ENCODE measurements around the gene HMCES. TPM values are rescaled to one million over a fixed set of nuclear protein-coding genes. Genes with fewer than 3 reads are reported as not detected.
A peak's percentile ranks its signal among the peaks of the same experiment; 100 is the strongest.
"Not testable (repeated sequence)": the region's sequence is repeated elsewhere in the genome, so short reads cannot be mapped to it uniquely, and the experiment has no call there.

Gene HMCES
- total RNA-seq, 4 donors from 2014 or later: 24.5 to 39.3 (median 30.6) TPM

DNA sequence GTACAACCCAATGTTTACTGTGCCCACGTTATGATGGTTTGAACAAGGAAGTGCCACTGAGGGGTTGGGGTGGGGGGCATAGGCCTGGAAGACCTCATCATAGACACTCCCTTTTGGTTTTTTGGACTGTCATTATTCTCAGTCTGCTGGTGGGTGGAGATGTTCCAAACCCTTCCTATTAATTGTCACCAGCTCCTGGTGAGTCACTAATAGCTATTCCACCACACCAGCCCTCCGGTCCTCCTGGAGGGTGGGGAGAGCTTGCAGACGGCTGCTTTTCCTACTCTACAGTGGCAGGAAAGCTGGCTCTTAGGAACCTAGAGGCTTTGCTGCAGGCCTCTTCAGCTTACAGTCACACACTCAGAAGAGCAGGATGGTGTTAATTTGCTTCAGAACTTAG lies 38.2 kb upstream of the HMCES start:
- Histone ChIP-seq H3K4me3 (no peak overlapping the region), H3K27me3 (no peaks in the 10 kb centered on the region), H3K27ac (replicated peaks in 1 of 4) (no peak overlapping the region), H3K36me3 (no peaks in the 10 kb centered on the region), H3K4me1 (peaks cover 3 to 12% (median 8%) of the 10 kb centered on the region in 4 donors), H3K9me3 (no peaks in the 10 kb centered on the region)
- TF ChIP-seq POLR2AphosphoS5 (IDR thresholded peaks at IDR 0.05): peak in 1 of 2 donors; percentile 16
- TF ChIP-seq, protein P1, sequence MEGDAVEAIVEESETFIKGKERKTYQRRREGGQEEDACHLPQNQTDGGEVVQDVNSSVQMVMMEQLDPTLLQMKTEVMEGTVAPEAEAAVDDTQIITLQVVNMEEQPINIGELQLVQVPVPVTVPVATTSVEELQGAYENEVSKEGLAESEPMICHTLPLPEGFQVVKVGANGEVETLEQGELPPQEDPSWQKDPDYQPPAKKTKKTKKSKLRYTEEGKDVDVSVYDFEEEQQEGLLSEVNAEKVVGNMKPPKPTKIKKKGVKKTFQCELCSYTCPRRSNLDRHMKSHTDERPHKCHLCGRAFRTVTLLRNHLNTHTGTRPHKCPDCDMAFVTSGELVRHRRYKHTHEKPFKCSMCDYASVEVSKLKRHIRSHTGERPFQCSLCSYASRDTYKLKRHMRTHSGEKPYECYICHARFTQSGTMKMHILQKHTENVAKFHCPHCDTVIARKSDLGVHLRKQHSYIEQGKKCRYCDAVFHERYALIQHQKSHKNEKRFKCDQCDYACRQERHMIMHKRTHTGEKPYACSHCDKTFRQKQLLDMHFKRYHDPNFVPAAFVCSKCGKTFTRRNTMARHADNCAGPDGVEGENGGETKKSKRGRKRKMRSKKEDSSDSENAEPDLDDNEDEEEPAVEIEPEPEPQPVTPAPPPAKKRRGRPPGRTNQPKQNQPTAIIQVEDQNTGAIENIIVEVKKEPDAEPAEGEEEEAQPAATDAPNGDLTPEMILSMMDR (IDR thresholded peaks at IDR 0.05): no peak
- TF ChIP-seq POLR2A (IDR thresholded peaks at IDR 0.05; ENCODE audit: low read depth): no peak
- no peak for TF ChIP-seq EP300 (IDR thresholded peaks at IDR 0.05)
- no peak for DNase-seq (ENCODE audit: extremely low spot score)
- intact Hi-C loops (cut with DNase I): no loop called here
- 36% methylated on average over 3 of the region's 3 CpGs for WGBS

DNA sequence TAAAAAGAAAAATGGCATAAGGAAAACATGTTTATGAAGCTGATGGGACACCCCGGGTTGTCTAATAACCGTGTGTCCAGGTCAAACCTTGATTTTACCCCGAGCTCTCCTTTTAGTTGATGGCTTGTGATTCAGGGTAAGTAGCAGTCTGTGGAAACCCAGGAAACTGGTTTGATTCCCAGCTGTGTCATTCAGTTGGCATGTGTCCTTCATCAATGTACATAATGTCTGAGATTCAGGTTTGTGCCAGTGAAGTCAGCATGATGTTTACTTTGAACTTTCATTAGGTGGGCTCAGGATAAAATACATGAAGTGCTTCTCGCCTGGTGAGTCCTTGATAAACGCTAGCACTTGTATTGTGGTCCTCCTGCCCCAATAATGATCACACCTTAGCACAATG lies 33.5 kb upstream of the HMCES start:
- peak overlapping the region; percentile 45 to 69 (median 58) for H3K27ac ChIP-seq (replicated peaks in 1 of 4)
- intact Hi-C loops (cut with DNase I): loop anchor here (2.0 to 5.0 kb wide), 3 partner anchors 63 to 274 kb away; partner anchors contain the start of gene CNBP
- DNase-seq (ENCODE audit: extremely low spot score): no peak
- H3K27me3 ChIP-seq: no peaks in the 10 kb centered on the region
- H3K36me3 ChIP-seq: no peaks in the 10 kb centered on the region
- no peak for TF ChIP-seq POLR2A (IDR thresholded peaks at IDR 0.05; ENCODE audit: low read depth)
- TF ChIP-seq, protein P1 (IDR thresholded peaks at IDR 0.05): no peak
- no peaks in the 10 kb centered on the region for H3K9me3 ChIP-seq
- H3K4me1 ChIP-seq: peaks cover 19 to 37% (median 28%) of the 10 kb centered on the region in 4 donors
- H3K4me3 ChIP-seq: peak overlapping the region in 1 of 4 donors; percentile 23
- WGBS: 78% methylated on average over 5 of the region's 5 CpGs

DNA sequence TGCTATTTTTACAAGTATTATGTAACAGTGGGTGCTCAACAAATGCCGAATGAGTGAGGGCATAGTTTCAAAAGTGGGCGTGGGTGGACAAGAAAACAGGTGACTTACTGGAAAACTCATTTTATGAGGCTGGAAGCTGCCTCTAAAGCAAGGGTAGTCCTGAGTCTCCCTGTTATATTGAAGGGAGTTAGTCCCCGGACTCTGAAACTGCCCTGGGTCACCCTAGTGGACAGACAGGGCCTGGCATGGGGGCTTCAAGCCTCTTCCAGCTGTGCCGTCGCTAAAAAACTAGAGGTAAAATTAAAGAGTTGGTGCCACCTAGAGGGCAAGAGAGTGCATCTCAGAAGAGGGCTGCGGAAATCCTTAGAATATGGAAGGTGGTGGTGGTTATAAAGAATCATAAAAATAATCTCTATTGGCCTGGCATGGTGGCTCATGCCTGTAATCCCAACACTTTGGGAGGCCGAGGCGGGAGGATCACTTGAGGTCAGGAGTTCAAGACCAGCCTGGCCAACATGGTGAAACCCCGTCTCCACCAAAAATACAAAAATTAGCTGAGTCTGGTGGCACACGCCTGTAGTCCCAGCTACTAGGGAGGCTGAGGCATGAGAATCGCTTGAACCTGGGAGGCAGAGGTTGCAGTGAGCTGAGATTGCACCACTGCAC lies 32.9 kb upstream of the HMCES start:
- DNase-seq (ENCODE audit: extremely low spot score): peak; percentile 95
- intact Hi-C loops (cut with DNase I): loop anchor here (2.0 to 5.0 kb wide), 3 partner anchors 63 to 275 kb away; partner anchors contain the start of gene CNBP
- Histone ChIP-seq H3K27ac (replicated peaks in 1 of 4) (peak overlapping the region; percentile 45 to 69 (median 58)), H3K4me3 (peak overlapping the region in 3 of 4 donors; percentile 17 to 23 (median 20)), H3K4me1 (peaks cover 24 to 44% (median 34%) of the 10 kb centered on the region in 4 donors)
- H3K27me3 ChIP-seq, H3K36me3 ChIP-seq, H3K9me3 ChIP-seq: not testable (repeated sequence)
- TF ChIP-seq, protein P1 (IDR thresholded peaks at IDR 0.05): peak; percentile 88 to 97 (median 94)
- peak; percentile 59 to 69 for TF ChIP-seq POLR2AphosphoS5 (IDR thresholded peaks at IDR 0.05)
- 21% methylated on average over 11 of the region's 11 CpGs for WGBS

DNA sequence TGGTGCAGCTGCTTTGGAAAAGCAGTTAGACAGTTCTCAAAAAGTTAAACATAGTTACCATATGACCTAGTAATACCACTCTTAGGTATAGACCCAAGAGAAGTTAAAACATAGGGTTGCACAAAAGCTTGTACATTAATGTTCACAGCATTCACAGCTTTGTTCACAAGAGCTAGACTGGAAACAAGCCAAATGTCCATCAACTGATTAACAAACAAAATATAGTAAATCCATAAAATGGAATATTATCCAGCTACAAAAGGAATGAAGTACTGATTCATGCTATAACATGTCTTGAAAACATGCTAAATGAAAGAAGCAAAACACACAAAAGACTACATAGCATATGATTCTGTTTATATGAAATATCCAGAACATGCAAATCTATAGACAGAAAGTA lies 32.0 kb upstream of the HMCES start:
- H3K36me3 ChIP-seq: peaks cover 0 to 6% (median 4%) of the 10 kb centered on the region in 4 donors
- intact Hi-C loops (cut with DNase I): loop anchor here (5.0 kb wide), 2 partner anchors 64 to 194 kb away; partner anchors contain the start of gene CNBP
- H3K27ac ChIP-seq (replicated peaks in 1 of 4): no peak overlapping the region
- no peak overlapping the region for H3K4me3 ChIP-seq
- no peaks in the 10 kb centered on the region for H3K27me3 ChIP-seq
- no peaks in the 10 kb centered on the region for H3K9me3 ChIP-seq
- H3K4me1 ChIP-seq: peaks cover 24 to 52% (median 42%) of the 10 kb centered on the region in 4 donors
- DNase-seq (ENCODE audit: extremely low spot score): no peak
- TF ChIP-seq POLR2A (IDR thresholded peaks at IDR 0.05; ENCODE audit: low read depth): no peak
- TF ChIP-seq, protein P1 (IDR thresholded peaks at IDR 0.05): no peak
- no peak for TF ChIP-seq POLR2AphosphoS5 (IDR thresholded peaks at IDR 0.05)
- no peak for TF ChIP-seq EP300 (IDR thresholded peaks at IDR 0.05)
